NT2/D1 (cell line): Measurements from ENCODE around the gene PTER.

Experiments used
- DNase-seq: peaks from one replicate; pipeline ENCODE4 v3.0.0-alpha.2; 2011; ENCODE audit warnings: low read depth, low spot score
- H3K27me3 ChIP-seq: 2 replicates; pipeline ENCODE4 v1.6.0; 2011; ENCODE audit warnings: mild to moderate bottlenecking; ENCODE audit not compliant: insufficient read length, insufficient read depth
- H3K36me3 ChIP-seq: 2 replicates; pipeline ENCODE4 v1.6.1; 2011; ENCODE audit warnings: mild to moderate bottlenecking, low read length, mixed read lengths; ENCODE audit not compliant: insufficient read depth, insufficient read length
- H3K4me1 ChIP-seq: 2 replicates; pipeline ENCODE4 v1.5.1; 2011; ENCODE audit not compliant: insufficient read depth, insufficient read length
- H3K4me3 ChIP-seq: 2 replicates; pipeline ENCODE4 v1.5.1; 2011; ENCODE audit warnings: low read depth; ENCODE audit not compliant: insufficient read length
- H3K9ac ChIP-seq: 2 replicates; pipeline ENCODE4 v1.6.0; 2011; ENCODE audit warnings: low read depth; ENCODE audit not compliant: insufficient read length
- H3K9me3 ChIP-seq: 2 replicates; pipeline ENCODE4 v1.5.1; 2011; ENCODE audit warnings: mild to moderate bottlenecking, low read length; ENCODE audit not compliant: insufficient read depth
- SUZ12 ChIP-seq: IDR thresholded peaks from 2 replicates; pipeline ENCODE4 v1.6.1; 2011; ENCODE audit not compliant: insufficient read length, insufficient read depth; ENCODE audit errors: extremely low read depth
- YY1 ChIP-seq: IDR thresholded peaks from 2 replicates; pipeline ENCODE4 v1.6.1; 2011; ENCODE audit not compliant: insufficient read length, insufficient read depth
- ZNF274 ChIP-seq: IDR thresholded peaks from 2 replicates; pipeline ENCODE4 v1.6.1; 2011; ENCODE audit warnings: mild to moderate bottlenecking, low read depth, low read length

PTER gene

GRCh38 chr10:16442914-16443313, 6.1 kb downstream of the PTER start:
- Histone ChIP-seq H3K27me3 (no peaks in the 10 kb centered on the region), H3K4me1 (no peaks in the 10 kb centered on the region), H3K9me3 (no peaks in the 10 kb centered on the region), H3K9ac (no peak overlapping the region), H3K36me3 (peaks cover 30% of the 10 kb centered on the region), H3K4me3 (no peak overlapping the region)
- DNase-seq, result no peak
- TF ChIP-seq SUZ12, result no peak
- TF ChIP-seq ZNF274, result no peak
- TF ChIP-seq YY1, result no peak

- Histone ChIP-seq H3K9me3 (no peaks in the 10 kb centered on the region), H3K4me1 (no peaks in the 10 kb centered on the region), H3K9ac (no peak overlapping the region), H3K4me3 (no peak overlapping the region), H3K27me3 (no peaks in the 10 kb centered on the region), H3K36me3 (peaks cover 25% of the 10 kb centered on the region)
- TF ChIP-seq YY1, result no peak
- TF ChIP-seq SUZ12, result no peak
- no peak for TF ChIP-seq ZNF274
- no peak for DNase-seq
Observed at GRCh38 chr10:16445770-16446469, 9.1 kb downstream of the PTER start.

- Histone ChIP-seq H3K27me3 (no peaks in the 10 kb centered on the region), H3K4me3 (no peak overlapping the region), H3K4me1 (no peaks in the 10 kb centered on the region), H3K9ac (no peak overlapping the region), H3K9me3 (no peaks in the 10 kb centered on the region), H3K36me3 (peaks cover 14% of the 10 kb centered on the region)
- TF ChIP-seq YY1 (no peak), SUZ12 (no peak), ZNF274 (no peak)
- DNase-seq, result no peak
Observed at GRCh38 chr10:16449454-16449853, 12.6 kb downstream of the PTER start.

GRCh38 chr10:16458166-16458955, 21.6 kb downstream of the PTER start:
- no peaks in the 10 kb centered on the region for H3K36me3 ChIP-seq
- no peaks in the 10 kb centered on the region for H3K4me1 ChIP-seq
- no peak overlapping the region for H3K4me3 ChIP-seq
- H3K9ac ChIP-seq, result no peak overlapping the region
- DNase-seq, result no peak
- H3K9me3 ChIP-seq, result no peaks in the 10 kb centered on the region
- no peak for TF ChIP-seq SUZ12
- TF ChIP-seq YY1, result no peak
- no peak for TF ChIP-seq ZNF274
- H3K27me3 ChIP-seq, result no peaks in the 10 kb centered on the region

- no peaks in the 10 kb centered on the region for H3K9me3 ChIP-seq
- no peaks in the 10 kb centered on the region for H3K36me3 ChIP-seq
- TF ChIP-seq SUZ12 (no peak), YY1 (no peak), ZNF274 (no peak)
- H3K27me3 ChIP-seq, result no peaks in the 10 kb centered on the region
- H3K4me1 ChIP-seq, result no peaks in the 10 kb centered on the region
- DNase-seq, result no peak
- no peak overlapping the region for H3K9ac ChIP-seq
- no peak overlapping the region for H3K4me3 ChIP-seq
Observed at GRCh38 chr10:16459423-16459939, 22.7 kb downstream of the PTER start.

- no peak overlapping the region for H3K4me3 ChIP-seq
- TF ChIP-seq YY1 (no peak), SUZ12 (no peak)
- no peaks in the 10 kb centered on the region for H3K36me3 ChIP-seq
- H3K9me3 ChIP-seq, result no peaks in the 10 kb centered on the region
- no peak overlapping the region for H3K9ac ChIP-seq
- no peak for DNase-seq
- no peaks in the 10 kb centered on the region for H3K27me3 ChIP-seq
- H3K4me1 ChIP-seq, result no peaks in the 10 kb centered on the region
Observed at GRCh38 chr10:16466001-16466400, 29.2 kb downstream of the PTER start.

- no peak overlapping the region for H3K4me3 ChIP-seq
- no peak for TF ChIP-seq SUZ12
- no peaks in the 10 kb centered on the region for H3K27me3 ChIP-seq
- H3K9me3 ChIP-seq, result no peaks in the 10 kb centered on the region
- DNase-seq, result no peak
- H3K4me1 ChIP-seq, result no peaks in the 10 kb centered on the region
- H3K36me3 ChIP-seq, result no peaks in the 10 kb centered on the region
- H3K9ac ChIP-seq, result no peak overlapping the region
Observed at GRCh38 chr10:16470747-16471146, 33.9 kb downstream of the PTER start.

- H3K36me3 ChIP-seq, result no peaks in the 10 kb centered on the region
- no peak overlapping the region for H3K9ac ChIP-seq
- H3K4me1 ChIP-seq, result no peaks in the 10 kb centered on the region
- H3K9me3 ChIP-seq, result no peaks in the 10 kb centered on the region
- no peak for TF ChIP-seq ZNF274
- TF ChIP-seq SUZ12, result no peak
- TF ChIP-seq YY1, result no peak
- no peak for DNase-seq
- no peak overlapping the region for H3K4me3 ChIP-seq
- H3K27me3 ChIP-seq, result no peaks in the 10 kb centered on the region
Observed at GRCh38 chr10:16472828-16473227, 36.0 kb downstream of the PTER start.
